Thymus (tissue), 11 donors: ENCODE results near the gene PPP4R3A. TPM values are rescaled to one million over a fixed set of nuclear protein-coding genes. Genes with fewer than 3 reads are reported as not detected.
"Not testable (repeated sequence)": the region's sequence is repeated elsewhere in the genome, so short reads cannot be mapped to it uniquely, and the experiment has no call there.

Experiments used
- DNase-seq, 9 donors: peaks; one replicate each; pipeline ENCODE4 v3.0.0-alpha.2; 2013; ENCODE audit warnings: low spot score in 9 of 9, low read depth in 6 of 9, missing footprints in 1 of 9
- H3K27ac ChIP-seq, 2 donors: one replicate each; pipeline ENCODE4 v1.5.1; 2013; ENCODE audit warnings: control low read depth in 1 of 2, low read depth in 1 of 2, low read length in 1 of 2, mild to moderate bottlenecking in 1 of 2, moderate library complexity in 1 of 2
- H3K27me3 ChIP-seq, 2 donors: one replicate each; pipeline ENCODE4 v1.5.1; 2013; ENCODE audit warnings: low read length in 1 of 2; ENCODE audit not compliant: control insufficient read depth in 2 of 2, insufficient read depth in 1 of 2
- H3K36me3 ChIP-seq, 2 donors: one replicate each; pipeline ENCODE4 v1.5.1; 2013; ENCODE audit warnings: low read length in 1 of 2, mild to moderate bottlenecking in 1 of 2, moderate library complexity in 1 of 2; ENCODE audit not compliant: control insufficient read depth in 2 of 2, insufficient read depth in 2 of 2
- H3K4me1 ChIP-seq, 2 donors: one replicate each; pipeline ENCODE4 v1.5.1; 2013; ENCODE audit warnings: low read length in 2 of 2; ENCODE audit not compliant: control insufficient read depth in 2 of 2, insufficient read depth in 2 of 2
- H3K4me3 ChIP-seq, 2 donors: one replicate each; pipeline ENCODE4 v1.5.1; 2013; ENCODE audit warnings: low read length in 2 of 2, control low read depth in 1 of 2, mild to moderate bottlenecking in 1 of 2
- H3K9me3 ChIP-seq, 2 donors: one replicate each; pipeline ENCODE4 v1.5.1; 2013; ENCODE audit warnings: low read length in 1 of 2, mild to moderate bottlenecking in 1 of 2; ENCODE audit not compliant: control insufficient read depth in 2 of 2, insufficient read depth in 1 of 2
- WGBS: extraction: QIAGEN DNeasy Blood & Tissue Kit; methylation state at CpG from one replicate; pipeline ENCODE4 v1.1.7; 2013; 5-methylcytosine and 5-hydroxymethylcytosine counted together
- polyA plus RNA-seq: library from polyadenylated mRNA; stranded (reverse); fragments of 200-250 nt; gene quantifications from one replicate; pipeline ENCODE4 v1.2.3, GENCODE V29; 2013
- total RNA-seq: library from RNA; stranded (reverse); fragments of 120-200 nt; gene quantifications from one replicate; pipeline ENCODE4 v1.2.4, GENCODE V29; 2013
- donor health status: healthy.

PPP4R3A gene
- total and polyA plus RNA-seq, 2 donors: 91.9 to 111 TPM

- H3K27ac ChIP-seq, DNase-seq, H3K27me3 ChIP-seq, H3K36me3 ChIP-seq, H3K4me1 ChIP-seq, H3K4me3 ChIP-seq: not testable (repeated sequence)
- peaks cover 0 to 13% of the 10 kb centered on the region in 2 donors for H3K9me3 ChIP-seq
- whole genome bisulfite sequencing: 92% methylated on average over 16 of the region's 16 CpGs
Observed at GRCh38 chr14:91436266-91436665, 73.8 kb downstream of the PPP4R3A start.

- 97% methylated on average over 3 of the region's 3 CpGs for WGBS
- no peak for DNase-seq
- Histone ChIP-seq H3K27ac (no peak overlapping the region), H3K36me3 (no peaks in the 10 kb centered on the region), H3K9me3 (no peaks in the 10 kb centered on the region), H3K4me1 (no peaks in the 10 kb centered on the region), H3K4me3 (no peak overlapping the region), H3K27me3 (no peaks in the 10 kb centered on the region)
Observed at GRCh38 chr14:91429385-91429784, 80.7 kb downstream of the PPP4R3A start.

- 95% methylated on average over 1 of the region's 1 CpG for WGBS
- not testable (repeated sequence) for H3K4me3 ChIP-seq
Observed at GRCh38 chr14:91428931-91429330, 81.2 kb downstream of the PPP4R3A start.

GRCh38 chr14:91425531-91425944 is 84.6 kb downstream of the PPP4R3A start:
- DNase-seq, H3K9me3 ChIP-seq, H3K27me3 ChIP-seq, H3K4me3 ChIP-seq, H3K4me1 ChIP-seq, H3K36me3 ChIP-seq, H3K27ac ChIP-seq: not testable (repeated sequence)
- 95% methylated on average over 9 of the region's 9 CpGs for WGBS

More at GRCh38 chr14:91428931-91429330, 81.2 kb downstream of the PPP4R3A start:
- not testable (repeated sequence) for DNase-seq, H3K27me3 ChIP-seq, H3K27ac ChIP-seq, H3K36me3 ChIP-seq, H3K9me3 ChIP-seq, H3K4me1 ChIP-seq

- no peaks in the 10 kb centered on the region for H3K36me3 ChIP-seq
- WGBS: 97% methylated on average over 9 of the region's 9 CpGs
- H3K27me3 ChIP-seq: no peaks in the 10 kb centered on the region
- H3K9me3 ChIP-seq: no peaks in the 10 kb centered on the region
- no peaks in the 10 kb centered on the region for H3K4me1 ChIP-seq
- H3K27ac ChIP-seq: no peak overlapping the region
- H3K4me3 ChIP-seq: no peak overlapping the region
- DNase-seq: no peak
Observed at GRCh38 chr14:91424813-91425530, 85.1 kb downstream of the PPP4R3A start.

GRCh38 chr14:91420686-91421085 is 89.4 kb downstream of the PPP4R3A start:
- H3K4me3 ChIP-seq: no peak overlapping the region
- peaks cover 0 to 12% of the 10 kb centered on the region in 2 donors for H3K27me3 ChIP-seq
- no peaks in the 10 kb centered on the region for H3K9me3 ChIP-seq
- H3K27ac ChIP-seq: no peak overlapping the region
- H3K4me1 ChIP-seq: peaks cover 7 to 17% of the 10 kb centered on the region in 2 donors
- no peak for DNase-seq
- no peaks in the 10 kb centered on the region for H3K36me3 ChIP-seq
- 97% methylated on average over 2 of the region's 2 CpGs for WGBS

- H3K27ac ChIP-seq: no peak overlapping the region
- WGBS: 68% methylated on average over 3 of the region's 3 CpGs
Observed at GRCh38 chr14:91419451-91419850, 90.7 kb downstream of the PPP4R3A start.

GRCh38 chr14:91419044-91419397 is 91.1 kb downstream of the PPP4R3A start:
- Histone ChIP-seq H3K4me3 (peak overlapping the region; percentile 41 to 89), H3K27ac (no peak overlapping the region), H3K27me3 (peaks cover 0 to 12% of the 10 kb centered on the region in 2 donors), H3K9me3 (no peaks in the 10 kb centered on the region), H3K4me1 (peaks cover 19 to 34% of the 10 kb centered on the region in 2 donors), H3K36me3 (peaks cover 2 to 11% of the 10 kb centered on the region in 2 donors)
- peak in 2 of 9 donors; percentile 30 to 74 for DNase-seq
- WGBS: 5% methylated on average over 12 of the region's 12 CpGs

More at GRCh38 chr14:91419451-91419850, 90.7 kb downstream of the PPP4R3A start:
- H3K9me3 ChIP-seq: no peaks in the 10 kb centered on the region
- peaks cover 15 to 29% of the 10 kb centered on the region in 2 donors for H3K4me1 ChIP-seq
- H3K36me3 ChIP-seq: peaks cover 0 to 7% of the 10 kb centered on the region in 2 donors
- H3K4me3 ChIP-seq: no peak overlapping the region
- no peak for DNase-seq
- H3K27me3 ChIP-seq: peaks cover 0 to 12% of the 10 kb centered on the region in 2 donors

GRCh38 chr14:91418387-91419043 is 91.6 kb downstream of the PPP4R3A start:
- Histone ChIP-seq H3K9me3 (no peaks in the 10 kb centered on the region), H3K36me3 (peaks cover 6 to 16% of the 10 kb centered on the region in 2 donors), H3K4me3 (peak overlapping the region; percentile 41 to 89), H3K4me1 (peaks cover 24 to 39% of the 10 kb centered on the region in 2 donors), H3K27ac (peak overlapping the region in 1 of 2 donors; percentile 55), H3K27me3 (peaks cover 0 to 12% of the 10 kb centered on the region in 2 donors)
- DNase-seq: peak in 6 of 9 donors; percentile 56 to 84 (median 72)
- WGBS: under 1% methylated on average over 42 of the region's 42 CpGs
